CD14-positive monocyte (primary cell): ENCODE results near the gene PLSCR4. TPM values are rescaled to one million over a fixed set of nuclear protein-coding genes. Genes with fewer than 3 reads are reported as not detected.

Source experiments
- DNase-seq, 3 donors: peaks; one replicate each; pipeline ENCODE4 v3.0.0-alpha.2; 2011 to 2022
- H2AFZ ChIP-seq: 2 replicates; pipeline ENCODE4 v1.6.0; 2012; ENCODE audit warnings: mild to moderate bottlenecking, low read depth, low read length, inconsistent platforms; ENCODE audit not compliant: insufficient read depth, poor library complexity, severe bottlenecking
- H3K27ac ChIP-seq, 2 donors: 1 replicate in 1 of 2; 2 replicates in 1 of 2; pipeline ENCODE4 v1.5.1; 2012 to 2013; ENCODE audit warnings: low read length in 2 of 2, control low read depth in 1 of 2, inconsistent platforms in 1 of 2, low read depth in 1 of 2, mild to moderate bottlenecking in 1 of 2
- H3K27me3 ChIP-seq, 2 donors: one replicate each; pipeline versions ENCODE4 v1.6.0 to v1.6.1; 2011 to 2013; ENCODE audit warnings: low read length in 2 of 2; ENCODE audit not compliant: control insufficient read depth in 2 of 2, insufficient read depth in 2 of 2
- H3K36me3 ChIP-seq, 2 donors: replicated peaks in 1 of 2; 1 replicate in 1 of 2; 2 replicates in 1 of 2; pipeline versions ENCODE4 v1.5.1 to v1.6.1; 2012 to 2013; ENCODE audit warnings: low read length in 2 of 2, control low read depth in 1 of 2, inconsistent platforms in 1 of 2, mild to moderate bottlenecking in 1 of 2; ENCODE audit not compliant: insufficient read depth in 2 of 2, control insufficient read depth in 1 of 2
- H3K4me1 ChIP-seq, 2 donors: 1 replicate in 1 of 2; 2 replicates in 1 of 2; pipeline versions ENCODE4 v1.5.1 to v1.6.1; 2012 to 2013; ENCODE audit warnings: low read length in 2 of 2, control low read depth in 1 of 2, inconsistent platforms in 1 of 2, mild to moderate bottlenecking in 1 of 2, moderate library complexity in 1 of 2; ENCODE audit not compliant: insufficient read depth in 2 of 2, control insufficient read depth in 1 of 2
- H3K4me2 ChIP-seq: replicated peaks from 2 replicates; pipeline ENCODE3; 2012; ENCODE audit warnings: low read length, moderate library complexity, mild to moderate bottlenecking; ENCODE audit not compliant: poor library complexity, severe bottlenecking; ENCODE audit errors: extremely low read depth
- H3K4me3 ChIP-seq, 3 experiments: fragments of 200-600 bp in 1 of 3; sonication (generic) in 1 of 3; replicated peaks in 1 of 3; 1 replicate in 2 of 3; 2 replicates in 1 of 3; pipeline ENCODE4 v1.5.1; 2011 to 2013; ENCODE audit warnings: low read length in 3 of 3, mild to moderate bottlenecking in 3 of 3, control low read depth in 2 of 3, low read depth in 2 of 3, inconsistent platforms in 1 of 3, moderate library complexity in 1 of 3
- H3K79me2 ChIP-seq: 2 replicates; pipeline ENCODE4 v1.6.0; 2012; ENCODE audit warnings: mild to moderate bottlenecking, control low read depth, inconsistent platforms, low read length, moderate library complexity; ENCODE audit not compliant: insufficient read depth
- H3K9ac ChIP-seq: 2 replicates; pipeline ENCODE4 v1.6.0; 2017; ENCODE audit warnings: low read length, mild to moderate bottlenecking; ENCODE audit not compliant: insufficient read depth, poor library complexity, severe bottlenecking
- H3K9me3 ChIP-seq, 2 donors: replicated peaks in 1 of 2; 1 replicate in 1 of 2; 2 replicates in 1 of 2; pipeline versions ENCODE4 v1.5.1 to v1.6.1; 2012 to 2013; ENCODE audit warnings: low read length in 2 of 2, control low read depth in 1 of 2; ENCODE audit not compliant: control insufficient read depth in 1 of 2, insufficient read depth in 1 of 2
- H4K20me1 ChIP-seq: 2 replicates; pipeline ENCODE4 v1.6.0; 2012; ENCODE audit warnings: mild to moderate bottlenecking, low read length, control low read depth, moderate library complexity; ENCODE audit not compliant: insufficient read depth
- H3K27ac Mint-ChIP-seq, 7 donors: one replicate each; pipeline ENCODE4 v1.8.0; 2020; ENCODE audit warnings: mild to moderate bottlenecking in 7 of 7, mixed read lengths in 7 of 7, moderate library complexity in 6 of 7, inconsistent platforms in 2 of 7
- H3K27me3 Mint-ChIP-seq, 3 donors: one replicate each; pipeline ENCODE4 v1.8.0; 2021 to 2022; ENCODE audit warnings: low read depth in 3 of 3, mild to moderate bottlenecking in 3 of 3, mixed read lengths in 3 of 3, moderate library complexity in 3 of 3, inconsistent platforms in 1 of 3
- H3K36me3 Mint-ChIP-seq, 2 donors: one replicate each; pipeline ENCODE4 v1.8.0; 2020; ENCODE audit warnings: mixed read lengths in 2 of 2, inconsistent platforms in 1 of 2, mild to moderate bottlenecking in 1 of 2
- H3K4me1 Mint-ChIP-seq: one replicate; pipeline ENCODE4 v1.8.0; 2020; ENCODE audit warnings: mild to moderate bottlenecking, mixed read lengths
- H3K4me3 Mint-ChIP-seq, 2 donors: one replicate each; pipeline ENCODE4 v1.8.0; 2020; ENCODE audit warnings: mild to moderate bottlenecking in 2 of 2, mixed read lengths in 2 of 2, moderate library complexity in 1 of 2
- H3K9me3 Mint-ChIP-seq, 7 donors: one replicate each; pipeline ENCODE4 v1.8.0; 2020 to 2022; ENCODE audit warnings: mixed read lengths in 7 of 7, mild to moderate bottlenecking in 6 of 7, moderate library complexity in 6 of 7, inconsistent platforms in 2 of 7
- WGBS: methylation state at CpG from one replicate; pipeline ENCODE4 v1.1.5; 2013; ENCODE audit warnings: missing lambda C conversion rate; ENCODE audit not compliant: insufficient coverage; 5-methylcytosine and 5-hydroxymethylcytosine counted together
- intact Hi-C, 2 donors: fragments of 100-400 bp; cut with micrococcal nuclease; formaldehyde crosslinking; loops; one replicate each; pipeline versions ENCODE4 v1.15.0 to v1.15.1; 2023
- polyA plus RNA-seq, 3 donors: library from polyadenylated mRNA; depleted of rRNA in 1 of 3; unstranded in 2 of 3; stranded (reverse) in 1 of 3; fragments of 300-500 nt in 2 of 3; fragments of >200 nt in 1 of 3; fragmentation: Illumina TruSeq in 2 of 3; gene quantifications; 1 replicate in 2 of 3; 2 replicates in 1 of 3; pipeline ENCODE4 v1.2.3, GENCODE V29; 2012 to 2021
- TF ChIP-seq, protein P1 (sequence below): fragments of 200-600 bp; IDR thresholded peaks from one replicate; pipeline ENCODE4 v1.8.0; 2022; ENCODE audit warnings: antibody characterized with exemption, mild to moderate bottlenecking

Gene PLSCR4
- polyA plus RNA-seq, 3 donors = 0.05 TPM; not detected in 2

DNA sequence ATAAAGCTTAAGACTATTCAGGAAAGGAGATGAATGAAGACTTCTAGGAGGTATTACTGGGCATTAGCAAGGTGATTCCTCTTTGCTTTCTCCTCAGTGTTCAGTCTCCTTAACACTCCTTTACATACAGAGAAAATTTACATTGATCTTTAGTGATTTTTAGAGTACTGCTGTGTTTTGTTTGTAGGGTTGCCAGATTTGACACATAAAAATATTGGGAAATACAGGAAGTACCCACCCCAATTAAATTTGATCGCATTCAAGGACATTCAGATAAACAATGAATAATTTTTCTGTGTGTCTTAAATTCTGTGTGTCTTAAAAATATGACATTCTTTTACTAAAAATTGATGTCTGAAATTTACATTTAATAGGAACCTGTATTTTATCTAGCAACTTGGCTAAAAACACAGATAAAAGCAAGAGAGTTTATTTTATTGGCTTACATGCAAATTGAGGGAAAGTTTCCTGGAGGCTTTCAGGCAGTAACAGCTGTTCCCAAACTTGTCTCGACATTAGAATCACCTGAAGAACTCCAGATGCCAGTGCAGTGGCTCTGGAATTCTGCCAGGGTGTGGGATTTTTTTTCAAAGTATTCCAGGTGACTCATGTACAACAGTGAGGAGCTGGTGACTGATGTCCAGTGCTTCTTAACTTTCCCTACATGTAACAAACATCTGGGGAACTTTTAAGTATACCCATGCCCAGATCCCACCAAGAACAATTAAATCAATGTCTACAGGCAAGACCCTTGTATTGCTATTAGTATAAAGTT, 66.5 kb downstream of the PLSCR4 start:
- H3K36me3 ChIP-seq = no peaks in the 10 kb centered on the region
- H4K20me1 ChIP-seq = no peaks in the 10 kb centered on the region
- no peak for DNase-seq
- H2AFZ ChIP-seq = no peak overlapping the region
- intact Hi-C loops = no loop called here
- Mint-ChIP-seq H3K36me3 (no peaks in the 10 kb centered on the region), H3K4me1 (no peaks in the 10 kb centered on the region), H3K4me3 (no peak overlapping the region), H3K27ac (no peak overlapping the region), H3K27me3 (peaks cover 2 to 4% (median 3%) of the 10 kb centered on the region in 3 donors), H3K9me3 (peaks cover 0 to 3% (median 0%) of the 10 kb centered on the region in 7 donors)
- no peaks in the 10 kb centered on the region for H3K27me3 ChIP-seq
- H3K79me2 ChIP-seq = no peaks in the 10 kb centered on the region
- H3K4me3 ChIP-seq = no peak overlapping the region
- no CpG with 5 or more reads among the region's 2 CpGs for WGBS
- no peaks in the 10 kb centered on the region for H3K4me1 ChIP-seq
- no peak overlapping the region for H3K27ac ChIP-seq
- no peaks in the 10 kb centered on the region for H3K9me3 ChIP-seq
- no peak overlapping the region for H3K4me2 ChIP-seq
- no peak overlapping the region for H3K9ac ChIP-seq
- TF ChIP-seq, protein P1, sequence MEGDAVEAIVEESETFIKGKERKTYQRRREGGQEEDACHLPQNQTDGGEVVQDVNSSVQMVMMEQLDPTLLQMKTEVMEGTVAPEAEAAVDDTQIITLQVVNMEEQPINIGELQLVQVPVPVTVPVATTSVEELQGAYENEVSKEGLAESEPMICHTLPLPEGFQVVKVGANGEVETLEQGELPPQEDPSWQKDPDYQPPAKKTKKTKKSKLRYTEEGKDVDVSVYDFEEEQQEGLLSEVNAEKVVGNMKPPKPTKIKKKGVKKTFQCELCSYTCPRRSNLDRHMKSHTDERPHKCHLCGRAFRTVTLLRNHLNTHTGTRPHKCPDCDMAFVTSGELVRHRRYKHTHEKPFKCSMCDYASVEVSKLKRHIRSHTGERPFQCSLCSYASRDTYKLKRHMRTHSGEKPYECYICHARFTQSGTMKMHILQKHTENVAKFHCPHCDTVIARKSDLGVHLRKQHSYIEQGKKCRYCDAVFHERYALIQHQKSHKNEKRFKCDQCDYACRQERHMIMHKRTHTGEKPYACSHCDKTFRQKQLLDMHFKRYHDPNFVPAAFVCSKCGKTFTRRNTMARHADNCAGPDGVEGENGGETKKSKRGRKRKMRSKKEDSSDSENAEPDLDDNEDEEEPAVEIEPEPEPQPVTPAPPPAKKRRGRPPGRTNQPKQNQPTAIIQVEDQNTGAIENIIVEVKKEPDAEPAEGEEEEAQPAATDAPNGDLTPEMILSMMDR = no peak

DNA sequence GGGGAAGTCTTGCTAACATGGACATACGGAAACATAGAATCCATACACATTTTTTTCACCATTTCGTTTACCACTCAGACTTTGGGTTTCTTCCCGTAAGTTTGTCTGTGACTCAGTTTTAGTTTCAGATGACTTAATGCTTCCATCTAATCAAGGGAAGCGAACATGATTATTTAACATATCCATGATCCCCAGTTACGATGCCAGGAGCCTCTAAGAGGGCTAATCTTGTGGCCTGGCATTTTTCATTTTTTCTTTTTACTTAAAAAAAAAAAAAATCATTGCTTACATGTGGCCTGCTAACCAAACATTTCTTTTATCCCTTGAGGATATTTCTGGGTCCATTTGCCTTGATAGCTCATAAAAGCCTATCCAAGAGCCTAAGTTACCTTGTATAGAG, 69.7 kb downstream of the PLSCR4 start:
- Histone ChIP-seq H3K4me2 (no peak overlapping the region), H2AFZ (no peak overlapping the region), H3K9ac (no peak overlapping the region), H3K79me2 (no peaks in the 10 kb centered on the region), H4K20me1 (no peaks in the 10 kb centered on the region), H3K4me3 (no peak overlapping the region), H3K36me3 (no peaks in the 10 kb centered on the region), H3K27ac (no peak overlapping the region), H3K9me3 (no peaks in the 10 kb centered on the region), H3K4me1 (no peaks in the 10 kb centered on the region), H3K27me3 (no peaks in the 10 kb centered on the region)
- TF ChIP-seq, protein P1 = no peak
- WGBS = 93% methylated on average over 3 of the region's 5 CpGs
- Mint-ChIP-seq H3K9me3 (peaks cover 0 to 3% (median 2%) of the 10 kb centered on the region in 7 donors), H3K27ac (no peak overlapping the region), H3K27me3 (peaks cover 2 to 4% (median 4%) of the 10 kb centered on the region in 3 donors), H3K4me3 (no peak overlapping the region), H3K4me1 (no peaks in the 10 kb centered on the region), H3K36me3 (no peaks in the 10 kb centered on the region)
- no peak for DNase-seq
- intact Hi-C loops = no loop called here
